Measurements from ENCODE around the gene SLC25A1. TPM values are rescaled to one million over a fixed set of nuclear protein-coding genes. Genes with fewer than 3 reads are reported as not detected.
"Not testable (repeated sequence)": the region's sequence is repeated elsewhere in the genome, so short reads cannot be mapped to it uniquely, and the experiment has no call there.

Gene SLC25A1
- polyA plus RNA-seq, 3 donors = 80.6 to 369 (median 151) TPM

- no peak overlapping the region for H3K27ac ChIP-seq (ENCODE audit: low read depth, low read length)
- 75 to 79% (median 76%) methylated on average over 4 of the region's 4 CpGs for WGBS, 3 donors
These were observed 29.8 kb upstream of the SLC25A1 start for GRCh38 chr22:19208287-19208847.

- WGBS, 3 donors = 82 to 85% (median 82%) methylated on average over 5 of the region's 5 CpGs
- H3K27ac ChIP-seq (ENCODE audit: low read depth, low read length) = no peak overlapping the region
These were observed 29.3 kb upstream of the SLC25A1 start for GRCh38 chr22:19207884-19208283.

- no peak overlapping the region for H3K27ac ChIP-seq (ENCODE audit: low read depth, low read length)
- 85 to 90% (median 88%) methylated on average over 9 of the region's 9 CpGs for WGBS, 3 donors
These were observed 28.9 kb upstream of the SLC25A1 start for GRCh38 chr22:19207401-19207808.

- no peak overlapping the region for H3K27ac ChIP-seq (ENCODE audit: low read depth, low read length)
- 92 to 96% (median 92%) methylated on average over 6 of the region's 6 CpGs for WGBS, 3 donors
These were observed 27.8 kb upstream of the SLC25A1 start for GRCh38 chr22:19206287-19206686.

- 83 to 97% (median 95%) methylated on average over 4 of the region's 4 CpGs for WGBS, 3 donors
These were observed 26.1 kb upstream of the SLC25A1 start for GRCh38 chr22:19204640-19205039.

GRCh38 chr22:19203834-19204233, 25.3 kb upstream of the SLC25A1 start:
- 82 to 86% (median 85%) methylated on average over 8 of the region's 8 CpGs for WGBS, 3 donors
- no peak overlapping the region for H3K27ac ChIP-seq (ENCODE audit: low read depth, low read length)

More at GRCh38 chr22:19204640-19205039, 26.1 kb upstream of the SLC25A1 start:
- H3K27ac ChIP-seq (ENCODE audit: low read depth, low read length) = no peak overlapping the region

GRCh38 chr22:19202799-19203186, 24.3 kb upstream of the SLC25A1 start:
- not testable (repeated sequence) for H3K27ac ChIP-seq (ENCODE audit: low read depth, low read length)
- WGBS, 3 donors = 89 to 96% (median 94%) methylated on average over 3 of the region's 3 CpGs

- no peak overlapping the region for H3K27ac ChIP-seq (ENCODE audit: low read depth, low read length)
- WGBS, 3 donors = 92 to 96% (median 95%) methylated on average over 18 of the region's 18 CpGs
These were observed 23.6 kb upstream of the SLC25A1 start for GRCh38 chr22:19201869-19202798.

- H3K27ac ChIP-seq (ENCODE audit: low read depth, low read length) = no peak overlapping the region
- WGBS, 3 donors = 93 to 96% (median 96%) methylated on average over 23 of the region's 23 CpGs
These were observed 22.8 kb upstream of the SLC25A1 start for GRCh38 chr22:19201130-19201868.

GRCh38 chr22:19199479-19199878, 20.9 kb upstream of the SLC25A1 start:
- 83 to 92% (median 90%) methylated on average over 8 of the region's 8 CpGs for WGBS, 3 donors

GRCh38 chr22:19197997-19198865, 19.7 kb upstream of the SLC25A1 start:
- 88 to 95% (median 89%) methylated on average over 10 of the region's 10 CpGs for WGBS, 3 donors
- H3K27ac ChIP-seq (ENCODE audit: low read depth, low read length) = no peak overlapping the region

More at GRCh38 chr22:19199479-19199878, 20.9 kb upstream of the SLC25A1 start:
- no peak overlapping the region for H3K27ac ChIP-seq (ENCODE audit: low read depth, low read length)

- 71 to 85% (median 80%) methylated on average over 11 of the region's 11 CpGs for WGBS, 3 donors
- no peak overlapping the region for H3K27ac ChIP-seq (ENCODE audit: low read depth, low read length)
These were observed 18.5 kb upstream of the SLC25A1 start for GRCh38 chr22:19196841-19197612.

GRCh38 chr22:19195796-19196731, 17.5 kb upstream of the SLC25A1 start:
- WGBS, 3 donors = 75 to 90% (median 82%) methylated on average over 23 of the region's 23 CpGs
- no peak overlapping the region for H3K27ac ChIP-seq (ENCODE audit: low read depth, low read length)

- WGBS, 3 donors = 89 to 94% (median 92%) methylated on average over 16 of the region's 16 CpGs
- no peak overlapping the region for H3K27ac ChIP-seq (ENCODE audit: low read depth, low read length)
These were observed 16.4 kb upstream of the SLC25A1 start for GRCh38 chr22:19194766-19195536.

GRCh38 chr22:19193879-19194278, 15.3 kb upstream of the SLC25A1 start:
- H3K27ac ChIP-seq (ENCODE audit: low read depth, low read length) = no peak overlapping the region
- WGBS, 3 donors = 94 to 97% (median 95%) methylated on average over 6 of the region's 6 CpGs

Data from adipose tissue (tissue), 3 donors.